SK-N-SH (cell line): ENCODE measurements around the gene COLEC12. TPM values are rescaled to one million over a fixed set of nuclear protein-coding genes. Genes with fewer than 3 reads are reported as not detected.

ENCODE experiments used
- CTCF ChIA-PET: fragments of 300-600, 350-600 bp; formaldehyde crosslinking; extraction: SDS; loops from one replicate; lab custom pipeline; 2021; lab: Yijun Ruan, JAX
- POLR2A ChIA-PET: fragments of 350-600 bp; sonication (Branson Sonifier 250); formaldehyde crosslinking; extraction: SDS; loops from one replicate; lab custom pipeline; 2020; ENCODE audit warnings: antibody characterized with exemption, inconsistent platforms; lab: Yijun Ruan, JAX
- DNase-seq: peaks from one replicate; pipeline ENCODE4 v3.0.0; 2012
- H2AFZ ChIP-seq: fragments of 200-600 bp; sonication (generic); 2 replicates; pipeline ENCODE4 v1.8.1; 2016; ENCODE audit warnings: antibody characterized with exemption, mild to moderate bottlenecking, low read depth
- H3F3A ChIP-seq: fragments of 200-600 bp; sonication (generic); replicated peaks from 2 replicates; pipeline ENCODE3; 2016; ENCODE audit warnings: antibody characterized with exemption, mild to moderate bottlenecking; ENCODE audit not compliant: insufficient read depth
- H3K27ac ChIP-seq, 2 experiments: fragments of 200-500 bp in 1 of 2; fragments of 200-600 bp in 1 of 2; sonication (Bioruptor generic) in 1 of 2; sonication (generic), shearing (Covaris generic) in 1 of 2; 2 replicates each; pipeline versions ENCODE4 v1.5.1 to v1.6.1; 2014 to 2016; ENCODE audit warnings: low read depth in 2 of 2, inconsistent platforms in 1 of 2, low read length in 1 of 2, mild to moderate bottlenecking in 1 of 2, mixed read lengths in 1 of 2
- H3K27me3 ChIP-seq: fragments of 200-600 bp; sonication (generic), shearing (Covaris generic); 2 replicates; pipeline ENCODE4 v1.6.1; 2016; ENCODE audit warnings: mixed run types; ENCODE audit not compliant: insufficient read depth
- H3K36me3 ChIP-seq, 2 experiments: fragments of 200-500 bp in 1 of 2; fragments of 200-600 bp in 1 of 2; sonication (Bioruptor generic) in 1 of 2; sonication (generic) in 1 of 2; replicated peaks in 1 of 2; 2 replicates each; pipeline versions ENCODE3 to v1.5.1; 2014 to 2016; ENCODE audit warnings: low read length in 1 of 2, mild to moderate bottlenecking in 1 of 2; ENCODE audit not compliant: insufficient read depth in 2 of 2, control insufficient read depth in 1 of 2
- H3K4me1 ChIP-seq, 2 experiments: fragments of 200-500 bp in 1 of 2; fragments of 200-600 bp in 1 of 2; sonication (Bioruptor generic) in 1 of 2; sonication (generic), shearing (Covaris generic) in 1 of 2; 2 replicates each; pipeline versions ENCODE4 v1.5.1 to v1.6.1; 2014 to 2016; ENCODE audit warnings: low read depth in 1 of 2, low read length in 1 of 2, mixed run types in 1 of 2; ENCODE audit not compliant: insufficient read depth in 2 of 2, control insufficient read depth in 1 of 2
- H3K4me2 ChIP-seq: fragments of 200-600 bp; sonication (generic), shearing (Covaris generic); 2 replicates; pipeline ENCODE4 v1.6.1; 2017; ENCODE audit warnings: mixed run types
- H3K4me3 ChIP-seq, 2 experiments: fragments of 200-500 bp in 1 of 2; fragments of 200-600 bp in 1 of 2; sonication (Bioruptor generic) in 1 of 2; sonication (generic), shearing (Covaris generic) in 1 of 2; 2 replicates each; pipeline versions ENCODE4 v1.5.1 to v1.8.1; 2014 to 2016; ENCODE audit warnings: low read depth in 2 of 2, inconsistent platforms in 1 of 2, low read length in 1 of 2, mild to moderate bottlenecking in 1 of 2, mixed read lengths in 1 of 2, moderate library complexity in 1 of 2
- H3K79me2 ChIP-seq: fragments of 200-600 bp; sonication (generic); 2 replicates; pipeline ENCODE4 v1.8.1; 2017; ENCODE audit warnings: mild to moderate bottlenecking; ENCODE audit not compliant: insufficient read depth
- H3K9ac ChIP-seq: fragments of 200-600 bp; sonication (generic); 2 replicates; pipeline ENCODE4 v1.6.1; 2017; ENCODE audit warnings: mixed run types
- H3K9me2 ChIP-seq: fragments of 200-600 bp; sonication (generic); 2 replicates; pipeline ENCODE4 v1.6.1; 2017; ENCODE audit warnings: mixed run types
- H3K9me3 ChIP-seq: fragments of 200-600 bp; sonication (generic); 2 replicates; pipeline ENCODE4 v1.6.1; 2017; ENCODE audit warnings: mixed run types, mild to moderate bottlenecking, moderate library complexity
- H4K20me1 ChIP-seq: fragments of 200-600 bp; sonication (generic); 2 replicates; pipeline ENCODE4 v1.6.1; 2017; ENCODE audit warnings: mild to moderate bottlenecking, mixed run types; ENCODE audit not compliant: insufficient read depth
- CHD2 ChIP-seq: fragments of 150-350 bp; IDR thresholded peaks from 2 replicates; pipeline ENCODE4 v1.6.1; 2018; ENCODE audit warnings: low read length; ENCODE audit not compliant: partially characterized antibody
- ELF1 ChIP-seq: IDR thresholded peaks from 2 replicates; pipeline ENCODE4 v1.4.0; 2012
- EP300 ChIP-seq, 2 experiments: IDR thresholded peaks; 2 replicates each; pipeline versions ENCODE4 v1.4.0 to v1.6.1; 2012; ENCODE audit warnings: borderline replicate concordance in 1 of 2, low read depth in 1 of 2, low read length in 1 of 2
- FOXM1 ChIP-seq: IDR thresholded peaks from 2 replicates; pipeline ENCODE4 v1.4.0; 2012; ENCODE audit warnings: low read depth, mild to moderate bottlenecking
- GATA2 ChIP-seq: sonication (generic); formaldehyde crosslinking; IDR thresholded peaks from 2 replicates; pipeline ENCODE4 v1.5.0; 2020; ENCODE audit warnings: mild to moderate bottlenecking, missing genetic modification reagents
- JUND ChIP-seq: IDR thresholded peaks from 2 replicates; pipeline ENCODE4 v1.4.0; 2012
- MEF2A ChIP-seq: IDR thresholded peaks from 2 replicates; pipeline ENCODE4 v1.4.0; 2012; ENCODE audit warnings: low read depth, borderline replicate concordance
- NFIC ChIP-seq: IDR thresholded peaks from 2 replicates; pipeline ENCODE4 v1.4.0; 2012; ENCODE audit warnings: borderline replicate concordance
- NRF1 ChIP-seq: IDR thresholded peaks from 2 replicates; pipeline ENCODE4 v1.6.1; 2012; ENCODE audit warnings: low read depth, mild to moderate bottlenecking, low read length
- RCOR1 ChIP-seq: fragments of 150-350 bp; IDR thresholded peaks from 2 replicates; pipeline ENCODE4 v1.6.1; 2017; ENCODE audit warnings: antibody characterized with exemption, low read length
- RXRA ChIP-seq: IDR thresholded peaks from 2 replicates; pipeline ENCODE4 v1.4.0; 2012; ENCODE audit warnings: low read depth, mild to moderate bottlenecking, borderline replicate concordance
- SIN3A ChIP-seq: IDR thresholded peaks from 2 replicates; pipeline ENCODE4 v1.6.1; 2012; ENCODE audit warnings: low read depth, mild to moderate bottlenecking, low read length, moderate library complexity, borderline replicate concordance
- TAF1 ChIP-seq: IDR thresholded peaks from 2 replicates; pipeline ENCODE4 v1.6.1; 2012; ENCODE audit warnings: low read depth, mild to moderate bottlenecking, low read length, moderate library complexity, borderline replicate concordance
- TEAD4 ChIP-seq: IDR thresholded peaks from 2 replicates; pipeline ENCODE4 v1.4.0; 2012; ENCODE audit warnings: mild to moderate bottlenecking, borderline replicate concordance; ENCODE audit not compliant: insufficient read depth
- WGBS: methylation state at CpG from one replicate; pipeline ENCODE4 v1.1.6; 2017; ENCODE audit warnings: low lambda C conversion rate; 5-methylcytosine and 5-hydroxymethylcytosine counted together
- polyA plus RNA-seq, 3 experiments: library from polyadenylated mRNA; depleted of rRNA; stranded (reverse); fragments of >200 nt; gene quantifications; 2 replicates each; pipeline ENCODE4 v1.2.3, GENCODE V29; 2012
- TF ChIP-seq, protein P1 (sequence below): fragments of 150-350 bp; IDR thresholded peaks from 2 replicates; pipeline ENCODE4 v1.6.1; 2017; ENCODE audit warnings: antibody characterized with exemption, low read length, low read depth, borderline replicate concordance
- TF ChIP-seq, protein P2 (sequence below): IDR thresholded peaks from 2 replicates; pipeline ENCODE4 v1.4.0; 2012; ENCODE audit warnings: low read depth, borderline replicate concordance
- TF ChIP-seq, protein P3 (sequence below): IDR thresholded peaks from 2 replicates; pipeline ENCODE4 v1.4.0; 2012; ENCODE audit warnings: low read depth, borderline replicate concordance
- TF ChIP-seq, protein P4 (sequence below): fragments of 200-600 bp; sonication (generic); IDR thresholded peaks from 2 replicates; pipeline ENCODE4 v1.6.1; 2017; ENCODE audit warnings: antibody characterized with exemption, mild to moderate bottlenecking, moderate library complexity

The COLEC12 gene
- polyA plus RNA-seq, 1 of the 3 experiments (the other 2 are of a cell fraction) = 41.2 TPM

DNA sequence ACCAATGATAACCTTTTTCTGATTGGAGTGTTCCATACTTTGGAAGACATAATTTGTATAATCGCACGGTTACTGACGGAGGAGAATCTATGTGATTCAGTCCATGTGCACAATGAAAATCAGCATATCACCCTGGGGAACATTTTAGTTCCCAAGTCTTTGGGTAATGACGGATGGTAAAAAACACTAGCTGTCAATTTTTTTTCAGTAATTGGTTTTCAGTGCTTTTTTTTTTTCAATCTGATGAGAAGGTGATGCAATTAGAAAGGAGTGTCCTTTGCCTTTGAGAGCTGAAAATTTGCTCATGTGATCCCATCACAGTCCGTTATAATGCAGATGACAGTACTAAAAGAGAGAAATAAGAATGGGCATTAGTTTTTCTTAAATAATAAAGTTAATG, 180.8 kb downstream of the COLEC12 start:
- Histone ChIP-seq H3K79me2 (no peaks in the 10 kb centered on the region), H3K9me3 (no peaks in the 10 kb centered on the region), H4K20me1 (no peaks in the 10 kb centered on the region), H3K9ac (no peak overlapping the region), H3K4me3 (no peak overlapping the region), H3K36me3 (no peaks in the 10 kb centered on the region), H3K4me1 (peaks cover 4 to 16% of the 10 kb centered on the region in 2 experiments; a peak in 3 of 4 replicates), H2AFZ (no peak overlapping the region), H3F3A (peaks cover 9% of the 10 kb centered on the region), H3K4me2 (no peak overlapping the region), H3K27ac (no peak overlapping the region), H3K27me3 (no peaks in the 10 kb centered on the region), H3K9me2 (no peaks in the 10 kb centered on the region)
- ChIA-PET POLR2A (no interaction called here), CTCF (no interaction called here)
- no peak for DNase-seq
- TF ChIP-seq TAF1 = no peak
- TF ChIP-seq EP300 (IDR thresholded peaks at IDR 0.05; ENCODE audit: borderline replicate concordance in 1 of 2, low read depth in 1 of 2, low read length in 1 of 2) = no peak
- TF ChIP-seq SIN3A = no peak
- TF ChIP-seq, protein P1, sequence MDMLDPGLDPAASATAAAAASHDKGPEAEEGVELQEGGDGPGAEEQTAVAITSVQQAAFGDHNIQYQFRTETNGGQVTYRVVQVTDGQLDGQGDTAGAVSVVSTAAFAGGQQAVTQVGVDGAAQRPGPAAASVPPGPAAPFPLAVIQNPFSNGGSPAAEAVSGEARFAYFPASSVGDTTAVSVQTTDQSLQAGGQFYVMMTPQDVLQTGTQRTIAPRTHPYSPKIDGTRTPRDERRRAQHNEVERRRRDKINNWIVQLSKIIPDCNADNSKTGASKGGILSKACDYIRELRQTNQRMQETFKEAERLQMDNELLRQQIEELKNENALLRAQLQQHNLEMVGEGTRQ = no peak
- no peak for TF ChIP-seq FOXM1
- no peak for TF ChIP-seq TEAD4
- TF ChIP-seq, protein P2, sequence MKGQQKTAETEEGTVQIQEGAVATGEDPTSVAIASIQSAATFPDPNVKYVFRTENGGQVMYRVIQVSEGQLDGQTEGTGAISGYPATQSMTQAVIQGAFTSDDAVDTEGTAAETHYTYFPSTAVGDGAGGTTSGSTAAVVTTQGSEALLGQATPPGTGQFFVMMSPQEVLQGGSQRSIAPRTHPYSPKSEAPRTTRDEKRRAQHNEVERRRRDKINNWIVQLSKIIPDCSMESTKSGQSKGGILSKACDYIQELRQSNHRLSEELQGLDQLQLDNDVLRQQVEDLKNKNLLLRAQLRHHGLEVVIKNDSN = no peak
- no peak for TF ChIP-seq MEF2A
- no peak for TF ChIP-seq GATA2 (CRISPR knock-in tag)
- TF ChIP-seq NFIC = no peak
- TF ChIP-seq JUND = no peak
- TF ChIP-seq ELF1 = no peak
- TF ChIP-seq, protein P3, sequence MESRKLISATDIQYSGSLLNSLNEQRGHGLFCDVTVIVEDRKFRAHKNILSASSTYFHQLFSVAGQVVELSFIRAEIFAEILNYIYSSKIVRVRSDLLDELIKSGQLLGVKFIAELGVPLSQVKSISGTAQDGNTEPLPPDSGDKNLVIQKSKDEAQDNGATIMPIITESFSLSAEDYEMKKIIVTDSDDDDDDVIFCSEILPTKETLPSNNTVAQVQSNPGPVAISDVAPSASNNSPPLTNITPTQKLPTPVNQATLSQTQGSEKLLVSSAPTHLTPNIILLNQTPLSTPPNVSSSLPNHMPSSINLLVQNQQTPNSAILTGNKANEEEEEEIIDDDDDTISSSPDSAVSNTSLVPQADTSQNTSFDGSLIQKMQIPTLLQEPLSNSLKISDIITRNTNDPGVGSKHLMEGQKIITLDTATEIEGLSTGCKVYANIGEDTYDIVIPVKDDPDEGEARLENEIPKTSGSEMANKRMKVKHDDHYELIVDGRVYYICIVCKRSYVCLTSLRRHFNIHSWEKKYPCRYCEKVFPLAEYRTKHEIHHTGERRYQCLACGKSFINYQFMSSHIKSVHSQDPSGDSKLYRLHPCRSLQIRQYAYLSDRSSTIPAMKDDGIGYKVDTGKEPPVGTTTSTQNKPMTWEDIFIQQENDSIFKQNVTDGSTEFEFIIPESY = no peak
- no peak for TF ChIP-seq CHD2
- TF ChIP-seq NRF1 = no peak
- TF ChIP-seq, protein P4, sequence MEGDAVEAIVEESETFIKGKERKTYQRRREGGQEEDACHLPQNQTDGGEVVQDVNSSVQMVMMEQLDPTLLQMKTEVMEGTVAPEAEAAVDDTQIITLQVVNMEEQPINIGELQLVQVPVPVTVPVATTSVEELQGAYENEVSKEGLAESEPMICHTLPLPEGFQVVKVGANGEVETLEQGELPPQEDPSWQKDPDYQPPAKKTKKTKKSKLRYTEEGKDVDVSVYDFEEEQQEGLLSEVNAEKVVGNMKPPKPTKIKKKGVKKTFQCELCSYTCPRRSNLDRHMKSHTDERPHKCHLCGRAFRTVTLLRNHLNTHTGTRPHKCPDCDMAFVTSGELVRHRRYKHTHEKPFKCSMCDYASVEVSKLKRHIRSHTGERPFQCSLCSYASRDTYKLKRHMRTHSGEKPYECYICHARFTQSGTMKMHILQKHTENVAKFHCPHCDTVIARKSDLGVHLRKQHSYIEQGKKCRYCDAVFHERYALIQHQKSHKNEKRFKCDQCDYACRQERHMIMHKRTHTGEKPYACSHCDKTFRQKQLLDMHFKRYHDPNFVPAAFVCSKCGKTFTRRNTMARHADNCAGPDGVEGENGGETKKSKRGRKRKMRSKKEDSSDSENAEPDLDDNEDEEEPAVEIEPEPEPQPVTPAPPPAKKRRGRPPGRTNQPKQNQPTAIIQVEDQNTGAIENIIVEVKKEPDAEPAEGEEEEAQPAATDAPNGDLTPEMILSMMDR = no peak
- no peak for TF ChIP-seq RXRA
- no peak for TF ChIP-seq RCOR1
- 94% methylated on average over 5 of the region's 5 CpGs for WGBS
